Measurements from ENCODE around the gene CNIH3. TPM values are rescaled to one million over a fixed set of nuclear protein-coding genes. Genes with fewer than 3 reads are reported as not detected.

Gene CNIH3
- total RNA-seq, 6 donors from 2014 or later, result 0.39 to 4.2 (median 2.1) TPM

DNA sequence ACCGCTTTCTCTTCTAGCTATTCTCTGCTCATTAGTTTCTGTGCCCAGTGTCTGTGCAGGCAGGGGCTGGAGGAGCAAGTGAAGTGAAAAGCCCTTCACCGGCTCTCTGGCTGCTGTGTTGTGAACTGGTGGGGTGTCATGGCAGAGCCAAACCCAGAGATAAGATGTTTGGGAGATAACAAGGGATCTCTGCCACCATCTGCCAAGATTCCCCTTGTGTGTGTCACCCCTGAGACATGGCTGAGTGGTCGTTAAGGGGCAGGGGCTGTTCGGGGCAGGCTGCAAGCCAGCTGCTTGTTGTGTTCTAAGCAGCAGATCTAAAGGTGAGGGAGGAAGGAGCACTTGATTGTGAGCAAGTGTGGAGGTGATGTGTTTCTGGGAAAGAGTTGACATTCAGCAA is 24.5 kb downstream of the CNIH3 start:
- ATAC-seq (ENCODE audit: low FRiP score in 2 of 2), result no peak
- H3K4me1 ChIP-seq, result no peaks in the 10 kb centered on the region
- WGBS, 2 donors, result 52 to 58% methylated on average over 4 of the region's 4 CpGs

DNA sequence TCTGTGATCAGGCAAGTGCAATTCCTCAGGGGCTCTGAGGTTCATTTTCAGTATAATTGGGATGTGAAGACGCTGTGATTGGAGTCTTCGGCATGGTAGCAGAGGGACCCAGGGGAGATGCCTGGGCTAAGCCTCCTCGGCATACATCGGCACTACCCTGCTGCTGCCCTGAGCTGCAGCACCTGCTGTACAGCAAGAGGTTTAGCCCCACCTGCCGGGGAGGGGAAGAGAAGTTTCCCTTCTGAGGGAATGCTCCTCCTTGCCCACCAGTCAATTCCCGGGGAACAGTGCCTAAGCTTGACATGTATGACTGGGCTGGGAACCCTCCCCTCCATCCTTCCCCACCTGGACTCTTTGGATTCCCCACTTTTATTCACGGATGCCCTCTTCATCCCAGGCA is 24.9 kb downstream of the CNIH3 start:
- Histone ChIP-seq H3K36me3 (no peaks in the 10 kb centered on the region), H3K4me1 (no peaks in the 10 kb centered on the region), H3K27me3 (no peaks in the 10 kb centered on the region), H3K9me3 (no peaks in the 10 kb centered on the region), H3K4me3 (no peak overlapping the region), H3K27ac (no peak overlapping the region)
- DNase-seq (no peak), ATAC-seq (ENCODE audit: low FRiP score in 2 of 2) (no peak)
- WGBS, 2 donors, result 76 to 84% methylated on average over 6 to 7 of the region's 7 CpGs
- TF ChIP-seq EP300 (IDR thresholded peaks at IDR 0.05) (no peak), POLR2AphosphoS5 (IDR thresholded peaks at IDR 0.05) (no peak), POLR2A (IDR thresholded peaks at IDR 0.05) (no peak)
- TF ChIP-seq, protein P1, sequence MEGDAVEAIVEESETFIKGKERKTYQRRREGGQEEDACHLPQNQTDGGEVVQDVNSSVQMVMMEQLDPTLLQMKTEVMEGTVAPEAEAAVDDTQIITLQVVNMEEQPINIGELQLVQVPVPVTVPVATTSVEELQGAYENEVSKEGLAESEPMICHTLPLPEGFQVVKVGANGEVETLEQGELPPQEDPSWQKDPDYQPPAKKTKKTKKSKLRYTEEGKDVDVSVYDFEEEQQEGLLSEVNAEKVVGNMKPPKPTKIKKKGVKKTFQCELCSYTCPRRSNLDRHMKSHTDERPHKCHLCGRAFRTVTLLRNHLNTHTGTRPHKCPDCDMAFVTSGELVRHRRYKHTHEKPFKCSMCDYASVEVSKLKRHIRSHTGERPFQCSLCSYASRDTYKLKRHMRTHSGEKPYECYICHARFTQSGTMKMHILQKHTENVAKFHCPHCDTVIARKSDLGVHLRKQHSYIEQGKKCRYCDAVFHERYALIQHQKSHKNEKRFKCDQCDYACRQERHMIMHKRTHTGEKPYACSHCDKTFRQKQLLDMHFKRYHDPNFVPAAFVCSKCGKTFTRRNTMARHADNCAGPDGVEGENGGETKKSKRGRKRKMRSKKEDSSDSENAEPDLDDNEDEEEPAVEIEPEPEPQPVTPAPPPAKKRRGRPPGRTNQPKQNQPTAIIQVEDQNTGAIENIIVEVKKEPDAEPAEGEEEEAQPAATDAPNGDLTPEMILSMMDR (IDR thresholded peaks at IDR 0.05), result no peak

More for the DNA sequence above, 24.5 kb downstream of the CNIH3 start:
- Histone ChIP-seq H3K36me3 (no peaks in the 10 kb centered on the region), H3K27ac (no peak overlapping the region), H3K4me3 (no peak overlapping the region), H3K9me3 (no peaks in the 10 kb centered on the region), H3K27me3 (no peaks in the 10 kb centered on the region)
- DNase-seq, result no peak
- TF ChIP-seq POLR2AphosphoS5 (IDR thresholded peaks at IDR 0.05) (no peak), EP300 (IDR thresholded peaks at IDR 0.05) (no peak), POLR2A (IDR thresholded peaks at IDR 0.05) (no peak)
- TF ChIP-seq, protein P1 (IDR thresholded peaks at IDR 0.05), result no peak

DNA sequence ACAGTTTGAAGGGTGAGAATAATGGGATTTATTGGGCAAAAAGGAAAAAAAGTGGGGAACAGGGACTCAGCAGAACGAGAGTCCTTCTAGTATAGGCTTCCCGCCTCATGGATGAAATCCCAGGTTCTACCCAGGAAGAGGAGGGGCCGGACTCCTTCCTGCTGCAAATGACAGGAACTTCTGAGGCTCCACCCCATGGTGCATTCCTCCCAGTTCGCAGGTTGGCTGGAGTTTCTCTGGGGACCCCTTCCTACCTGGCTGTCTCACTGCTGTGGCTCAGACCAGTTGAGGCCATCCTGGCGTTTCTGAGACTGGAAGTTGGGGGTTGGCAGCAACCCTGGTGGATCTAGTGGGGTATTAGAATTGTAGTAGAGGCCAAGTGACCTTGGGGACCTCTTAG is 27.5 kb downstream of the CNIH3 start:
- Histone ChIP-seq H3K36me3 (no peaks in the 10 kb centered on the region), H3K9me3 (no peaks in the 10 kb centered on the region), H3K27ac (no peak overlapping the region), H3K4me1 (no peaks in the 10 kb centered on the region), H3K27me3 (no peaks in the 10 kb centered on the region), H3K4me3 (no peak overlapping the region)
- DNase-seq, result no peak
- TF ChIP-seq, protein P1 (IDR thresholded peaks at IDR 0.05), result no peak
- TF ChIP-seq POLR2AphosphoS5 (IDR thresholded peaks at IDR 0.05) (no peak), POLR2A (IDR thresholded peaks at IDR 0.05) (no peak), EP300 (IDR thresholded peaks at IDR 0.05) (no peak)
- ATAC-seq (ENCODE audit: low FRiP score in 2 of 2), result no peak
- 67 to 84% methylated on average over 5 of the region's 5 CpGs for WGBS, 2 donors

DNA sequence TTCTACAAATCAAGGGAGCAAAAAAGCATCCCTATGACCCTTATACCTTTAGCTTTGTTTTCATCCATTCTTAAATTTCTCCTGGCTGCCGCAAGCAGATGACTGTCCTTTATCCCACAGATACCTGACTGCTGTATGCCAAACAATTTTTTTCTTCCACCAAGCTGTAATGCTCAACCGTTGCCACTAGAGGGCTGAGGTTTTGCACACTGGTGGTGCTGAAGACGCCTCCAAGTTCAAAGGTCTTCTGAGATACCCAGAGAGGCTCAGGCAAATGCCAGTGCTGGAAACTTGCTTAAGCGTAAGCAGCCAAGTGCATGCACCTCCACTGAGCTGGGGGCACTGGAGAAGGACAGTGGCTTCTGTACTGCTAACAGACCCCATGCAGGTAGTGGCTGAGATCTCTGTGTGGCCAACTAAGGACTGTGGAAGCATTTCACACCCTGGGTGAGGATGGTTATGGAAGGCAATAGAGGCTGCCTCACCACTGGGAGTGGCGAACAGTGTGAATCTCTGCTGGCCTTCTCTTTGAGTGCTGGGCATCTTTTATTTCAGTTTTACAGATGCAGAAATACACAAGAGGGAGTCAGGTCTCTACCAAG is 28.5 kb downstream of the CNIH3 start:
- ATAC-seq (ENCODE audit: low FRiP score in 2 of 2) (peak in 1 of 2 donors; percentile 73), DNase-seq (no peak)

More for the DNA sequence above, 28.5 kb downstream of the CNIH3 start:
- no peak overlapping the region for H3K27ac ChIP-seq
- TF ChIP-seq EP300 (IDR thresholded peaks at IDR 0.05), result no peak
- no peak for TF ChIP-seq POLR2AphosphoS5 (IDR thresholded peaks at IDR 0.05)
- TF ChIP-seq, protein P1 (IDR thresholded peaks at IDR 0.05), result peak; percentile 64 to 80 (median 76)
- no peak for TF ChIP-seq POLR2A (IDR thresholded peaks at IDR 0.05)
- H3K4me3 ChIP-seq, result no peak overlapping the region
- WGBS, 2 donors, result 32 to 34% methylated on average over 5 of the region's 5 CpGs
- no peaks in the 10 kb centered on the region for H3K27me3 ChIP-seq
- no peaks in the 10 kb centered on the region for H3K4me1 ChIP-seq
- H3K9me3 ChIP-seq, result no peaks in the 10 kb centered on the region
- H3K36me3 ChIP-seq, result no peaks in the 10 kb centered on the region

All from upper lobe of left lung (tissue), 6 donors.